Measurements from ENCODE around the gene GATA2.

GATA2 gene

GRCh38 chr3:128518587-128519490, 25.8 kb upstream of the GATA2 start:
- Histone ChIP-seq H3K9me3 (ENCODE audit: control insufficient read depth, low read length) (no peaks in the 10 kb centered on the region), H3K4me2 (ENCODE audit: low read length) (no peak overlapping the region), H3K4me1 (no peaks in the 10 kb centered on the region), H3K9ac (no peak overlapping the region), H3K36me3 (ENCODE audit: control insufficient read depth, insufficient read depth, low read length) (no peaks in the 10 kb centered on the region), H3K27me3 (ENCODE audit: control insufficient read depth, insufficient read depth, low read length) (no peaks in the 10 kb centered on the region), H3K79me2 (no peaks in the 10 kb centered on the region), H2AFZ (no peak overlapping the region), H3K4me3 (ENCODE audit: low read depth, low read length) (no peak overlapping the region), H3K27ac (no peak overlapping the region)
- no peak for TF ChIP-seq CTCF (IDR thresholded peaks at IDR 0.05)

DNA sequence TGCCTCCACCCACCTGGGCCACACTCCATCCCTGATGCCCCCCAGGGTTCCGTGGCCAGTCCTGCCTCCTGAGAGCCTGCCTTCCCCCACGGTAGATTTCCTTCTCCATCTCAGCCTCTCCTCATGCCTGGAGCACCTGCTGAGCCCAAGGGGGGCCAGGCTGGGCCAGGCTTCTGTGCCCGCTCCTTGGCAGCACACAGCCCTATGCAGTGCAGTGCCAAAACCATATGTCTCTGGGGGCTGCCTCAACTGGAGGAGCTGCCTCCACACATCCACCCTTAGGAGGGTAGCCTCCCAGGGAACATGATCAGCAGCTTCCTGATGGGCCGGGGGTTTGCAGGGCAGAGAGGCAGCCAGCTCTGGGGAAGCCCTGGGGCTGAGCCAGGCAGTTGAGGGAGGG, 24.6 kb upstream of the GATA2 start:
- no peak overlapping the region for H3K27ac ChIP-seq
- no peaks in the 10 kb centered on the region for H3K79me2 ChIP-seq
- no peaks in the 10 kb centered on the region for H3K36me3 ChIP-seq (ENCODE audit: control insufficient read depth, insufficient read depth, low read length)
- no peaks in the 10 kb centered on the region for H3K9me3 ChIP-seq (ENCODE audit: control insufficient read depth, low read length)
- H2AFZ ChIP-seq: no peak overlapping the region
- no peak for TF ChIP-seq CTCF (IDR thresholded peaks at IDR 0.05)
- no peak overlapping the region for H3K4me2 ChIP-seq (ENCODE audit: low read length)
- no peaks in the 10 kb centered on the region for H3K4me1 ChIP-seq
- no peak overlapping the region for H3K9ac ChIP-seq
- no peak overlapping the region for H3K4me3 ChIP-seq (ENCODE audit: low read depth, low read length)
- no peaks in the 10 kb centered on the region for H3K27me3 ChIP-seq (ENCODE audit: control insufficient read depth, insufficient read depth, low read length)

DNA sequence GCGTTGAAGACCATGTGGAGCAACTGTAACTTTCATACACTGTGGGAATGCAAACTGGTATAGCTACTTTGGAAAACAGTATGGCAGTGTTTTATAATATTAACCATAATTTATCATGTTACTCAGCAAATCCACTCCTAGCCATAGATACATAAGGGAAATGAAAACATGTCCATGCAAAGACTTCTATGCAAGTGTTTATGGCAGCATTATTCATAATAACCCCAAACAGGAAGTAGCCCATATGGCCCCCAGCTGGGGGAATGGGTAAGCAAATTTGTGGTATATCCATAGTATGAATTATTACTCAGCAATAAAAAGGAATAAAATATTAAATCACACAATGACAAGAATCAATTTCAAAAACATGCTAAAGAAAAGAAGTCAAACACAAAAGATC, 23.0 kb upstream of the GATA2 start:
- no peaks in the 10 kb centered on the region for H3K27me3 ChIP-seq (ENCODE audit: control insufficient read depth, insufficient read depth, low read length)
- no peak overlapping the region for H3K4me3 ChIP-seq (ENCODE audit: low read depth, low read length)
- H3K27ac ChIP-seq: no peak overlapping the region
- no peak overlapping the region for H3K9ac ChIP-seq
- no peak for TF ChIP-seq CTCF (IDR thresholded peaks at IDR 0.05)
- H3K4me2 ChIP-seq (ENCODE audit: low read length): no peak overlapping the region
- H3K79me2 ChIP-seq: no peaks in the 10 kb centered on the region
- no peaks in the 10 kb centered on the region for H3K4me1 ChIP-seq
- H3K36me3 ChIP-seq (ENCODE audit: control insufficient read depth, insufficient read depth, low read length): no peaks in the 10 kb centered on the region
- H2AFZ ChIP-seq: no peak overlapping the region
- no peaks in the 10 kb centered on the region for H3K9me3 ChIP-seq (ENCODE audit: control insufficient read depth, low read length)

GRCh38 chr3:128508852-128509251, 15.9 kb upstream of the GATA2 start:
- Histone ChIP-seq H3K9ac (no peak overlapping the region), H3K27ac (no peak overlapping the region), H3K79me2 (no peaks in the 10 kb centered on the region), H3K4me3 (ENCODE audit: low read depth, low read length) (no peak overlapping the region), H3K27me3 (ENCODE audit: control insufficient read depth, insufficient read depth, low read length) (no peaks in the 10 kb centered on the region), H3K36me3 (ENCODE audit: control insufficient read depth, insufficient read depth, low read length) (no peaks in the 10 kb centered on the region), H3K4me1 (no peaks in the 10 kb centered on the region), H3K9me3 (ENCODE audit: control insufficient read depth, low read length) (no peaks in the 10 kb centered on the region), H2AFZ (no peak overlapping the region), H3K4me2 (ENCODE audit: low read length) (no peak overlapping the region)
- TF ChIP-seq CTCF (IDR thresholded peaks at IDR 0.05): no peak

DNA sequence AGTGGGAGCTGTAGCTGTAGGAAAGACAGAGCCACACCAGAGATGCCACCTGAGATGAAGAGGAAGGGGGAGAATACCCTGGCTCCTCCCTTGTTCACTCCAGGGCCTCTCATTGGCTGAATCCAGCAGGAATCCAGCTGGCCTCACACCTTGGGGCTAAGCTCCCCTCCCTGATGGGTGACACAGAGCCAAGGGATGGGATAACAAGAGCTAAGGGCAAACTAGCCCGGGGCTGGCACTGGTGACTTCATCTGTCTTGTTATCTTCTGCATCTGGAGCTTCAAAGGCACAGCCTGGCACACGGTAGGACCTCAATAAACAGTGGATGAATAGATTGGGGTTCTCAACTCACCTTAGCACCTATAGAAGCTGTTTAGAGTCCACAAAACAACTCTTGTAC, 13.8 kb upstream of the GATA2 start:
- Histone ChIP-seq H3K27me3 (ENCODE audit: control insufficient read depth, insufficient read depth, low read length) (no peaks in the 10 kb centered on the region), H3K4me1 (no peaks in the 10 kb centered on the region), H3K79me2 (no peaks in the 10 kb centered on the region), H3K27ac (no peak overlapping the region), H3K4me2 (ENCODE audit: low read length) (no peak overlapping the region), H3K4me3 (ENCODE audit: low read depth, low read length) (no peak overlapping the region), H3K36me3 (ENCODE audit: control insufficient read depth, insufficient read depth, low read length) (no peaks in the 10 kb centered on the region), H3K9me3 (ENCODE audit: control insufficient read depth, low read length) (no peaks in the 10 kb centered on the region), H2AFZ (no peak overlapping the region), H3K9ac (no peak overlapping the region)
- no peak for TF ChIP-seq CTCF (IDR thresholded peaks at IDR 0.05)
